Activated CD4-positive, alpha-beta T cell treated with anti-CD3 and anti-CD28 coated beads, Interleukin-2, amount 50 U/mL, for 4 hours (primary cell): ENCODE data around the gene REPIN1.

Experiments used
- DNase-seq, 2 experiments: peaks; one replicate each; pipeline ENCODE4 v3.0.0-alpha.2; 2020

REPIN1 gene

GRCh38 chr7:150361807-150362621 lies 6.6 kb upstream of the REPIN1 start:
- DNase-seq = no peak

GRCh38 chr7:150363370-150363769 lies 5.3 kb upstream of the REPIN1 start:
- DNase-seq = no peak

- DNase-seq = no peak
Measured at GRCh38 chr7:150363872-150364271, 4.8 kb upstream of the REPIN1 start.

GRCh38 chr7:150365194-150365593 lies 3.4 kb upstream of the REPIN1 start:
- no peak for DNase-seq

GRCh38 chr7:150365673-150366398 lies 2.8 kb upstream of the REPIN1 start:
- no peak for DNase-seq

GRCh38 chr7:150367677-150368095 lies 936 bp upstream of the REPIN1 start:
- no peak for DNase-seq

- DNase-seq = peak; percentile 62 to 75
Measured at GRCh38 chr7:150368884-150369747, 494 bp downstream of the REPIN1 start.

GRCh38 chr7:150369748-150370501 lies 1.3 kb downstream of the REPIN1 start:
- no peak for DNase-seq

- DNase-seq = no peak
Measured at GRCh38 chr7:150370612-150371071, 2.0 kb downstream of the REPIN1 start.

- no peak for DNase-seq
Measured at GRCh38 chr7:150371131-150371995, 2.7 kb downstream of the REPIN1 start.

- no peak for DNase-seq
Measured at GRCh38 chr7:150371996-150372270, 3.3 kb downstream of the REPIN1 start.

- no peak for DNase-seq
Measured at GRCh38 chr7:150372271-150373048, 3.8 kb downstream of the REPIN1 start.

- DNase-seq = no peak
Measured at GRCh38 chr7:150373049-150373801, 4.6 kb downstream of the REPIN1 start.

GRCh38 chr7:150374026-150374425 lies 5.4 kb downstream of the REPIN1 start:
- no peak for DNase-seq

- no peak for DNase-seq
Measured at GRCh38 chr7:150374472-150374871, 5.8 kb downstream of the REPIN1 start.

- DNase-seq = peak; percentile 31 to 36
Measured at GRCh38 chr7:150375662-150376521, 7.3 kb downstream of the REPIN1 start.

GRCh38 chr7:150376560-150376959 lies 7.9 kb downstream of the REPIN1 start:
- no peak for DNase-seq

GRCh38 chr7:150377196-150377595 lies 8.6 kb downstream of the REPIN1 start:
- DNase-seq = no peak

GRCh38 chr7:150377635-150378034 lies 9.0 kb downstream of the REPIN1 start:
- no peak for DNase-seq
